NCI-H510A (cell line): ENCODE measurements around the gene CLCN3.
A peak's percentile ranks its signal among the peaks of the same experiment; 100 is the strongest.
"Not testable (repeated sequence)": the region's sequence is repeated elsewhere in the genome, so short reads cannot be mapped to it uniquely, and the experiment has no call there.

Experiments
- DNase-seq: peaks from one replicate; lab custom pipeline; 2025; lab: John Stamatoyannopoulos, UW

The CLCN3 gene

GRCh38 chr4:169657470-169658107 lies 37.2 kb downstream of the CLCN3 start:
- no peak for DNase-seq

- DNase-seq, result no peak
Measured at GRCh38 chr4:169658196-169658595, 37.8 kb downstream of the CLCN3 start.

GRCh38 chr4:169658975-169659715 lies 38.8 kb downstream of the CLCN3 start:
- DNase-seq, result no peak

- DNase-seq, result peak; percentile 77
Measured at GRCh38 chr4:169659716-169660670, 39.6 kb downstream of the CLCN3 start.

GRCh38 chr4:169660929-169661328 lies 40.6 kb downstream of the CLCN3 start:
- no peak for DNase-seq

GRCh38 chr4:169661761-169662160 lies 41.4 kb downstream of the CLCN3 start:
- no peak for DNase-seq

GRCh38 chr4:169662206-169662605 lies 41.8 kb downstream of the CLCN3 start:
- DNase-seq, result no peak

- DNase-seq, result no peak
Measured at GRCh38 chr4:169663402-169663801, 43.0 kb downstream of the CLCN3 start.

- DNase-seq, result no peak
Measured at GRCh38 chr4:169663831-169664230, 43.5 kb downstream of the CLCN3 start.

GRCh38 chr4:169664615-169665014 lies 44.2 kb downstream of the CLCN3 start:
- no peak for DNase-seq

GRCh38 chr4:169665046-169665737 lies 44.8 kb downstream of the CLCN3 start:
- no peak for DNase-seq

- DNase-seq, result no peak
Measured at GRCh38 chr4:169668069-169668721, 47.8 kb downstream of the CLCN3 start.

- no peak for DNase-seq
Measured at GRCh38 chr4:169675825-169676224, 55.4 kb downstream of the CLCN3 start.

- DNase-seq, result no peak
Measured at GRCh38 chr4:169677150-169677748, 56.9 kb downstream of the CLCN3 start.

GRCh38 chr4:169678486-169678885 lies 58.1 kb downstream of the CLCN3 start:
- not testable (repeated sequence) for DNase-seq

GRCh38 chr4:169678951-169679591 lies 58.7 kb downstream of the CLCN3 start:
- DNase-seq, result not testable (repeated sequence)

GRCh38 chr4:169682372-169683047 lies 62.1 kb downstream of the CLCN3 start:
- no peak for DNase-seq

GRCh38 chr4:169689681-169690080 lies 69.3 kb downstream of the CLCN3 start:
- DNase-seq, result no peak

GRCh38 chr4:169690787-169691186 lies 70.4 kb downstream of the CLCN3 start:
- no peak for DNase-seq

GRCh38 chr4:169698331-169698730 lies 78.0 kb downstream of the CLCN3 start:
- DNase-seq, result no peak
